Progenitor cell of endocrine pancreas (in vitro differentiated cells): ENCODE results near the gene TRPM1. TPM values are rescaled to one million over a fixed set of nuclear protein-coding genes. Genes with fewer than 3 reads are reported as not detected.

Experiments used
- DNase-seq: peaks from one replicate; pipeline ENCODE4 v3.0.0; 2021; ENCODE audit warnings: low spot score; ENCODE audit not compliant: unreplicated experiment
- H3K27ac Mint-ChIP-seq: 2 replicates; pipeline ENCODE4 v1.8.0; 2021; ENCODE audit warnings: mild to moderate bottlenecking, moderate library complexity, mixed read lengths
- H3K27me3 Mint-ChIP-seq: 2 replicates; pipeline ENCODE4 v1.8.0; 2021; ENCODE audit warnings: mixed read lengths
- H3K36me3 Mint-ChIP-seq: 2 replicates; pipeline ENCODE4 v1.8.0; 2022; ENCODE audit warnings: mixed read lengths; ENCODE audit not compliant: insufficient read depth
- H3K4me1 Mint-ChIP-seq: 2 replicates; pipeline ENCODE4 v1.8.0; 2021; ENCODE audit warnings: low read depth, mixed read lengths
- H3K4me3 Mint-ChIP-seq: 2 replicates; pipeline ENCODE4 v1.8.0; 2021; ENCODE audit warnings: low read depth, mild to moderate bottlenecking, moderate library complexity, mixed read lengths
- H3K9me3 Mint-ChIP-seq: 2 replicates; pipeline ENCODE4 v1.8.0; 2021; ENCODE audit warnings: low read depth, mixed read lengths
- total RNA-seq: library from RNA; stranded (reverse); gene quantifications from 2 replicates; pipeline ENCODE4 v1.2.1, GENCODE V29; 2021
- TF ChIP-seq, protein P1 (sequence below): fragments of 200-600 bp; sonication (generic); IDR thresholded peaks from one replicate; pipeline ENCODE4 v1.5.0; 2021; ENCODE audit warnings: antibody characterized with exemption, mild to moderate bottlenecking; ENCODE audit not compliant: unreplicated experiment

The TRPM1 gene
- total RNA-seq, 1 donor from 2014 or later = not detected

DNA sequence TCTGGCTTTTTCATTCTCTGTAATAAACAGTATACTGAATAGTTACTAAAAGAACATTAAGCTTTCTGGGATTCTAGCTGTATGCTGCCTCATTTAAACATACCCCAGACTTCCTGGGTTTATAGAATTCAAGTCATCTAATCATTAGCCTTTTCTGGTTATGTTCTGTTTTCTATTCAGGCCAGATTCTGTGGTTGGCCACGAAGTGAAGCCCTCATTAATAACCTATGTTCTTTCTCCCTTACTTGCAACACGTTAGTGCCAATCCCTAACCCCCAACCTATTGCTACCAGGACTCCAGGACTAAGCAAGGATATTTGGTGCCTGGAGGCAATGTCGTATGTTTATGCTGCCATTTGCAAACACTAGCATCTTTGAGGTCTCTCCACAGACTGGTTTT lies 81.5 kb downstream of the TRPM1 start:
- peaks cover 22% of the 10 kb centered on the region for H3K4me1 Mint-ChIP-seq
- no peak overlapping the region for H3K27ac Mint-ChIP-seq
- no peak for DNase-seq
- H3K36me3 Mint-ChIP-seq = no peaks in the 10 kb centered on the region
- H3K27me3 Mint-ChIP-seq = no peaks in the 10 kb centered on the region
- TF ChIP-seq, protein P1, sequence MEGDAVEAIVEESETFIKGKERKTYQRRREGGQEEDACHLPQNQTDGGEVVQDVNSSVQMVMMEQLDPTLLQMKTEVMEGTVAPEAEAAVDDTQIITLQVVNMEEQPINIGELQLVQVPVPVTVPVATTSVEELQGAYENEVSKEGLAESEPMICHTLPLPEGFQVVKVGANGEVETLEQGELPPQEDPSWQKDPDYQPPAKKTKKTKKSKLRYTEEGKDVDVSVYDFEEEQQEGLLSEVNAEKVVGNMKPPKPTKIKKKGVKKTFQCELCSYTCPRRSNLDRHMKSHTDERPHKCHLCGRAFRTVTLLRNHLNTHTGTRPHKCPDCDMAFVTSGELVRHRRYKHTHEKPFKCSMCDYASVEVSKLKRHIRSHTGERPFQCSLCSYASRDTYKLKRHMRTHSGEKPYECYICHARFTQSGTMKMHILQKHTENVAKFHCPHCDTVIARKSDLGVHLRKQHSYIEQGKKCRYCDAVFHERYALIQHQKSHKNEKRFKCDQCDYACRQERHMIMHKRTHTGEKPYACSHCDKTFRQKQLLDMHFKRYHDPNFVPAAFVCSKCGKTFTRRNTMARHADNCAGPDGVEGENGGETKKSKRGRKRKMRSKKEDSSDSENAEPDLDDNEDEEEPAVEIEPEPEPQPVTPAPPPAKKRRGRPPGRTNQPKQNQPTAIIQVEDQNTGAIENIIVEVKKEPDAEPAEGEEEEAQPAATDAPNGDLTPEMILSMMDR = no peak
- H3K4me3 Mint-ChIP-seq = no peak overlapping the region
- H3K9me3 Mint-ChIP-seq = peaks cover 2% of the 10 kb centered on the region

DNA sequence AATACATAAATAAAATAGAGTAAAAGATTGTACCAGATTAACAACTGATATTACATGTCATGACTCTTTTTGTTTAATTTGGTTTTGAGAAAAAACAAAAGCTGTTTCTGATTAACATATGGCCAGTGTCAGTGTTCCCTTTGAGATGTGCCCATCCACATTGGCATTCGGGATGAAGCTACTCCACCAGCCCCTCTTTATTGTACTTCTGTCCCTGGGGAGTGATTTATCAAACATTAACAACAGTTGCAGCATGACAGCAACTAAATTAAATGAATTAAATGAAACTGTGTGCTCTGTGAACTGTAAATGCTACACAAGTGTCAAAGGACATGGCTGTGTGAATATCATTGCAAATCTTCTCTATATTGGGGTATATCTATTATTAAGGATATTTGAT lies 84.2 kb downstream of the TRPM1 start:
- Mint-ChIP-seq H3K4me3 (no peak overlapping the region), H3K27me3 (no peaks in the 10 kb centered on the region), H3K36me3 (peaks cover 3% of the 10 kb centered on the region), H3K4me1 (peaks cover 10% of the 10 kb centered on the region), H3K9me3 (peaks cover 12% of the 10 kb centered on the region), H3K27ac (no peak overlapping the region)
- no peak for DNase-seq
- TF ChIP-seq, protein P1 = no peak

DNA sequence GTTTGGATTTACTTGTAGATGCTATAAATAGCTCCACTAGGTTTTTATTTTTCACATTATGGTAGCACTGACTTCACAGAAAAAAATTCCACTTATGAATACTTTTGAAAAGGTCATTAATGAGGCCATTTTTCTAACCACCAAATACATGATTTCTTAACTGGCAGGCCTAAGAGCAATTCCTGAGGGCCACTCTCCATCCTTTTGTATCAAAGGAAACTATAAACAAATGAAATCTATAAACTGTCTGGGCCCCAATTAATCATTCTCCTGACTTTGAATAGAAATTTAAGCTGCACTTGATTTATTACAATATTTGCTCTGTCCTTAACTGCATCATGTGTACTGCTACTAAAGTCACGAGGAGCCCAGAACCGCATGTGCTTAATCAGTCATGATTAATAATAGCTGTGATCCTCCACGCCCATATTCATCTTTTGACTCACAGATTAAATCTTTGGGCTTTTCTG lies 85.0 kb downstream of the TRPM1 start:
- H3K4me1 Mint-ChIP-seq = peaks cover 10% of the 10 kb centered on the region
- peaks cover 18% of the 10 kb centered on the region for H3K9me3 Mint-ChIP-seq
- H3K36me3 Mint-ChIP-seq = peaks cover 3% of the 10 kb centered on the region
- H3K4me3 Mint-ChIP-seq = no peak overlapping the region
- no peaks in the 10 kb centered on the region for H3K27me3 Mint-ChIP-seq
- H3K27ac Mint-ChIP-seq = no peak overlapping the region
- no peak for DNase-seq
- TF ChIP-seq, protein P1 = no peak

DNA sequence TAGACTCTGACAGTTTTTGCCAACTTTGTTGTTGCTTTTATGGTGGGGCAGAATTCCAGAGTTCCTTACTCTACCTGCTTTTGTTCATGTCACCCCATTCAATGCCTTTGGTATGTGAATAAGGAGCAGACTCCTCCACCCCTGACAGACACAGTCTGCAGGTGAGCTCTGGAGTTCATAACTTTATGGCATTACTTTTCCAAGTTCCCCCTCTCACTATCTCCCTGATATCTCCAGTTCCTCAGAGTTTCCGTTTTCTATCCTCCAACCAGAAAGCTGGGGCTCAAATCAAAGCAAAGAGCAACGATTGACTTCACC lies 87.0 kb downstream of the TRPM1 start:
- peaks cover 10% of the 10 kb centered on the region for H3K4me1 Mint-ChIP-seq
- H3K36me3 Mint-ChIP-seq = peaks cover 3% of the 10 kb centered on the region
- no peak overlapping the region for H3K27ac Mint-ChIP-seq
- peaks cover 21% of the 10 kb centered on the region for H3K9me3 Mint-ChIP-seq
- H3K27me3 Mint-ChIP-seq = no peaks in the 10 kb centered on the region
- no peak for DNase-seq
- H3K4me3 Mint-ChIP-seq = no peak overlapping the region
- TF ChIP-seq, protein P1 = no peak

DNA sequence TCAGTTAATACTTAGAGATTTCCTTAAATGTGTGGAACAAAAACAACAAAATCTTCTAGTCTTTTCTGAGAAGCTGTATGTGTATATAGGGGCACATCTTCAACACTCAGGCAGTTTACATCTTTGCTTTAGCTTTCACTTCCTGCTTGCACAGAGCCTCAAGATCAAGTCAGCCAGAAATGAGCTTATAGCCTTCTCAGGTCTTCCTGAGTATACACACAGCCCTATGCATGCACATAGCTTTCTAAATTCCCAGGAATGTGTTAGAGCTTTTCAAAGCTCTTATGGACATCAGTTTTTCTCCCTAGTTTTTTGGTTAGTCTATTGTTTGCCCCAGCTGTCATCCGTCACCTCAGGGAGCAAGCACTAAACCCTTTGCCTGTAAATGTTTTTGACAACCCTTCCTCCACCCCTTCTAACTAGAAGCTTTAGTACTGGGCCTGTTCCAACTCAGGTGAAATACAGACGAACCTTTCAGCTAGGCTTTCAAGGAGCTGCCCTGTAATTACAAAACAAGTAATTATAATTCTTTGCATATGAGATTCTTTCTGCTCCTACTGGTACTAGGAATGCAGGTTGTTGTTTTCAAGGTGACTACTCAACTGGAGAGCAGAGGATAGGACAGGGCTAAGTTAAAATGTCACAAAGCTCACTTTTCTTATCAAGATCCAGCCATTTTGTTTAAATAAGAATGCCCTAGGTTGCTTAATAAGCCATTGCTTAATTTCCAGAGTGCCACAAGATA lies 87.5 kb downstream of the TRPM1 start:
- TF ChIP-seq, protein P1 = no peak
- peaks cover 21% of the 10 kb centered on the region for H3K9me3 Mint-ChIP-seq
- peaks cover 10% of the 10 kb centered on the region for H3K4me1 Mint-ChIP-seq
- no peak overlapping the region for H3K27ac Mint-ChIP-seq
- H3K27me3 Mint-ChIP-seq = no peaks in the 10 kb centered on the region
- DNase-seq = no peak
- peaks cover 3% of the 10 kb centered on the region for H3K36me3 Mint-ChIP-seq
- H3K4me3 Mint-ChIP-seq = no peak overlapping the region
